ENCODE results near the gene ENTPD6. TPM values are rescaled to one million over a fixed set of nuclear protein-coding genes. Genes with fewer than 3 reads are reported as not detected.
"Not testable (repeated sequence)": the region's sequence is repeated elsewhere in the genome, so short reads cannot be mapped to it uniquely, and the experiment has no call there.

Gene ENTPD6
- total RNA-seq, 1 experiment from 2014 or later = 89.6 TPM

DNA sequence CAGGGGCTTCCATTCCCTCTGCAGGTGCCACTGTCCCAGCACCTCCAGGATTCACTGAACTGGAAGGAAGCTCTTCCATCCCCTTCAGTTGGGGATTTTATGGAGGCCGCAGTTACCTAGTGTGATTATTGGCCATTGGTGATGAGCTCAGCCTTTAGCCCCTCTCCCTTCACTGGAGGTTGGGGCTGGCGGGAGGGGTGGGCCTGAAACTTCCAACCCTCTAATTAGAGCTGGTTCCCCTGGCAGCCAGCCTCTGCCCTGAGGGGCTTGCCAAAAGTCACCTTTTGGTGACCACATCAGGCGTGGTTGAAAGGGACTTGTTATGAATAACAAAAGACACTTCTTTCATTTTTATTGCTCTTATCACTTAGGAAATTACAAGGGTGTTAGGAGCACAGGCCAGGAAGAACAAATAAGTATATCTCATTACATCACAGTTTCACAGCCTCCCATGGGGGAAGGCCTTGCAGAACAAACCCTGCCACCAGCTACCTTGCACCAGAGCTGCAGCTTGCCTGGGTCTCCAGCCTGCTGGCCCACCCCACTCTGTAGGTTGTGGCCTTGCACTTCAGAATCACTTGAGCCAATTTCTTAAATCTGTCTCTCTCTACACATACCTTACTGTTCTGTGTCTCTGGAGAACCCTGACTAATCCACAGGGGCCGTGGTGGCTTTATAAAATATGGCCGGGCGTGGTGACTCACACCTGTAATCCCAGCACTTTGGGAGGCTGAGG, 57.3 kb downstream of the ENTPD6 start:
- DNase-seq (ENCODE audit: extremely low read depth, low read depth) = no peak

- DNase-seq (ENCODE audit: extremely low read depth, low read depth) = no peak
These were observed 58.2 kb downstream of the ENTPD6 start for GRCh38 chr20:25253606-25254275.

- DNase-seq (ENCODE audit: extremely low read depth, low read depth) = no peak
These were observed 59.1 kb downstream of the ENTPD6 start for GRCh38 chr20:25254571-25254970.

DNA sequence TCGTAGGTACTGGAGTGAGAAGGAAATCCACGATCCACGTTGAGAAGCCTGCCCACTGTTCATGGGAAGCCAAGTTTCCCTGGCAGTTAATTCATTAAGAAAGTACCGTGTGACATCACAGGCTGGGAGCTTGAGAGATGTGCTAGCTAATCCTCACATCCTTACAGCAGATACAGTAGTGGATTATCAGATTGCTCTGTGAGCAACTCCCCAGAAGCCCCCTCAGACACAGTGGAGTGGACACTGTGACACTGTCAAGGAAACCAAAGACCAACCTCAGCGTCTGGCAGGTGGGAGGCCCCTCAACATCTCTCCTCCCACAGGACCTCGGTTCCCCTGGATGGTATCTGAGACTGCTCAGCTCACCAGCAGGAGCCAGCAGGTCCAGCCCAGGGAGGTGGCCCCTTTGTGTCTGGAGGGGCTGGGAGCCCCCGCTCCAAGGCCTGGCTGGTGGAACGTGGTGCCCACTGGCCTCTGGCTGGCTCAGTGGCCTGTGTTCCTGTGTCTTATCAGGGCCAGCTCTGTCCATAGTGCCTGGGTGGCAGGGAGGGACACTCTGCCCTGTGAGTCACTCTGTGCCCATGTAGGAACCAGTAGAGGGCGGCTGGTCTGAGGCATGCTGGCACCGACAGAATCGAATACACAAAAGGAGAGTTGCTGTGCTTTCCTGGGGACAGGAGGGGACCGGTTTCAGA, 59.6 kb downstream of the ENTPD6 start:
- DNase-seq (ENCODE audit: extremely low read depth, low read depth) = no peak

GRCh38 chr20:25256226-25256859, 60.8 kb downstream of the ENTPD6 start:
- no peak for DNase-seq (ENCODE audit: extremely low read depth, low read depth)

DNA sequence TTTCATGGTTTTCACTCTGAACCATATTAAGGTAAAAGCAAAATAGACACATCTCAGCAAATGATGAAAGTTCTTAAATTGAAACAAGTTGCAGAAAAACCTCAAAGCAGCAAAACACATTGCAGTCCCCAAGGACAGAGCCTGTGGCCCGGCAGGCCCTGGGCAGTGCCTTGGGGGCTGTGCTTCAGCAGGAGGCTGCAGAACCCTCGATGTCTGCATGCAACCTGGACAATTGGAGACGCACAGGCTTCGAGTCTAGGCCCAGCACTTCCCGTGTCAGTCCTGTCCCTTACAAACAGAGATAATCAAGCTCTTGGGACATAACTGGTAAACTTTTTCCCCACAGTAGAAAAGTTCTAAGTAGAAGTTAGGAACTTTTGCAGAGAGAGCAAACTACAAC, 61.6 kb downstream of the ENTPD6 start:
- no peak for DNase-seq (ENCODE audit: extremely low read depth, low read depth)

- DNase-seq (ENCODE audit: extremely low read depth, low read depth) = no peak
These were observed 62.4 kb downstream of the ENTPD6 start for GRCh38 chr20:25257756-25258475.

GRCh38 chr20:25258476-25258805, 62.9 kb downstream of the ENTPD6 start:
- DNase-seq (ENCODE audit: extremely low read depth, low read depth) = no peak

GRCh38 chr20:25258828-25259227, 63.3 kb downstream of the ENTPD6 start:
- DNase-seq (ENCODE audit: extremely low read depth, low read depth) = no peak

DNA sequence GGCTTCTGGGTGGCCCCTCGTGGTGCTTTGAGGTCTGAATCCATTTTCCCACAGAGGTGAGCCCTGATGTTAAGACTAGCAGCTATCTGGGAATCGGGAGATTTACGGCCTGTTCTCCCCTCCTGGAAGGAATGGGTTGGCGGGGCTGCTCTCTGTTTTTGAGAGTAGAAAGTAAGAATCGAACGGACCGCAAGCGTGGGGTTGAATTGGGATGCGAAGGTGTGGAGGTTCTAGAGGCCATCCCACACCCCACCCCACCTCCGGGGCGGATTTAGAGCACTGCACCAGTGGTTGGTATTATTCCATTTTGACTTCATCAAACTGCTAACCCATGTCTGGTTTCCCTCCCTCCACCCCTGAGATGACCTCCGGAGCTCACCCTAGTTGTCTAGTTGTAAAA, 63.8 kb downstream of the ENTPD6 start:
- DNase-seq (ENCODE audit: extremely low read depth, low read depth) = no peak

- no peak for DNase-seq (ENCODE audit: extremely low read depth, low read depth)
These were observed 64.3 kb downstream of the ENTPD6 start for GRCh38 chr20:25259788-25260254.

DNA sequence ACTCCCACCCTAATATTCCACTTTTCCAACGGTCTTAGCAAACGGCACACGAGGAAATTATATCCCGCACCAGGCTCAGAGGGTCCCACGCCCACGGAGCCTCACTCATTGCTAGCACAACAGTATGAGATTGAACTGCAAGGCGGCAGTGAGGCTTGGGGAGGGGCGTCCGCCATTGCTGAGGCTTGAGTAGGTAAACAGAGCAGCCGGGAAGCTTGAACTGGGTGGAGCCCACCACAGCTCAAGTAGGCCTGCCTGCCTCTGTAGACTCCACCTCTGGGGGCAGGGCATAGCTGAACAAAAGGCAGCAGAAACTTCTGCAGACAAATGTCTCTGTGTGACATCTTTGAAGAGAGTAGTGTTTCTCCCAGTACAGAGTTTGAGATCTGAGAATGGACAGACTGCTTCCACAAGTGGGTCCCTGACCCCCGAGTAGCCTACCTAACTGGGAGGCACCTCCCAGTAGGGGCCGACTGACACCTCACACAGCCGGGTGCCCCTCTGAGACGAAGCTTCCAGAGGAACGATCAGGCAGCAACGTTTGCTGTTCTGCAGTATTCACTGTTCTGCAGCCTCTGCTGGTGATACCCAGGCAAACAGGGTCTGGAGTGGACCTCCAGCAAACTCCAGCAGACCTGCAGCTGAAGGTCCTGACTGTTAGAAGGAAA, 65.4 kb downstream of the ENTPD6 start:
- not testable (repeated sequence) for DNase-seq (ENCODE audit: extremely low read depth, low read depth)

- no peak for DNase-seq (ENCODE audit: extremely low read depth, low read depth)
These were observed 73.7 kb downstream of the ENTPD6 start for GRCh38 chr20:25269057-25269832.

GRCh38 chr20:25269833-25270170, 74.3 kb downstream of the ENTPD6 start:
- DNase-seq (ENCODE audit: extremely low read depth, low read depth) = no peak

GRCh38 chr20:25270829-25271251, 75.3 kb downstream of the ENTPD6 start:
- DNase-seq (ENCODE audit: extremely low read depth, low read depth) = no peak

DNA sequence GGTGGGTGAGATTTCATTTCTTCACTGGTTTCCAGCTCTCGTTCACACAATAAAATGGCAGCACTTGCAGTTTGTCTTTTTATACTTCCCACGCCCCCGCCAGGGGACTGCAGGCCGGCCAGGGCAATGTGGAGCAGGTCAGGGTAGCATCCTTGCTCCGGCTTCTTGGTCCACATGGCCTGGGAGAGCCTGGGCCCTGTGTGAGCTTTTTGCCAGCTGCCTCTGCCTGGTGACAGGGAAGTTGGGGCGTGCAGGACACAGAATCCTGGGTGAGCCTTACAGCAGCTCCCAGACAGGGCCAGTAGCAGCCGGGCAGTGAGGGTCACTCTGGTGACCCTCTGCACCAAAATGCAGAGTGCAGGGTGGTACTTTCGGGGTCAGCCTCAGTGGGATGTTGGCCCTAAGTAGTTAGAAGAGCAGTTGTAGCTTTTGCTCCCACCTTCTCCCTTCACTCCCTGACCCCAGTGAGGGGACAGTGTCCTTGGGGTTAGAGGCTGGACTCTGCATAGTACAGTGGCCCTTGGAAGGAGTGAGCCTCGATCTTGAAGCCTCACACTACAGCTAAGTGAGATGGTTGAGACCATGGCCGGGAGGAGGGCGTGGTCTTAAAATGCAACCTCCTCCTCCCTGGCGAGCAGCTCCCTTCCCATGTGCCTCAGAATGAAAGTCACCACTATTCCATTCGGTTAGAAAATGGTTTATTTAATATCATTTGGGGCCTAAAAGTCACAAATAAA, 76.1 kb downstream of the ENTPD6 start:
- DNase-seq (ENCODE audit: extremely low read depth, low read depth) = no peak

DNA sequence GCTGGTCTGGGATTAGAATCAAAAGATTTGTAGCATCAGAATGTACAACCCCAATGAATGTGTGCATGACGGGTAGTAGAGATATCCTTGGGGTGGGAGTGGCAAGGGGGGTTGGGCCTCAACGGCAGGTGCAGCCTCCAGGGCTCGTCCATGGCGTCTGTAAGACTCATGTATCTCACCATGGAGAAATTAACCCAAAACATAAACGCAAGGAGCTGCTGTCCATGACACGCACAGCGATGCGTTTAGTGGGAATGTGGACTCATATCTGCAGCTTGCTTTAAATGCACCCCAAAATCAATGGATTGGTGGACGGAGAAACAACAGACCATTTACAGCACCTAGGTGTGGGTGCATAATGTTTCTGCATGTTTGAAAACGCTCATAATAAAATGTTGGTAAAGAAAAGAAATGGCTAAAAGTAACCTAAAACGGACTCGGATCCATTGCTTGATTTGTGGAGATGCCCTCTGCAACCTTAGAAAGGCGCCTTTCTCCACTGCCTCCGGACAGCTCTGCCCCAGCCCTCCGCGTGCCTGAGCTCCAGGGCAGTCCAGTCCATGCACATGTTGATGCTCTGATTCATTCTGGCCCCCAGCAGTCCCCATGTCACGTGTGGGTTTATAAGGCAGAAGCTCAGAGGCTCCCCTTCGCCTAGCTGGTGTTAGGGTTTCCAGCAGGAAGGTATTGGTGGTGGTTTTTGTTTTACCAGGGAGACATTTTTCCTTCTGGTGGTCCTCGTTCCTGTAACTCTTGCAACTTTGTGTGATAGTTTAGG, 76.9 kb downstream of the ENTPD6 start:
- no peak for DNase-seq (ENCODE audit: extremely low read depth, low read depth)

- DNase-seq (ENCODE audit: extremely low read depth, low read depth) = no peak
These were observed 77.5 kb downstream of the ENTPD6 start for GRCh38 chr20:25273046-25273445.

Measured in NCI-H460 (cell line).